GM12878 (cell line): ENCODE measurements around the gene KRTAP5-7. TPM values are rescaled to one million over a fixed set of nuclear protein-coding genes. Genes with fewer than 3 reads are reported as not detected.

Source experiments
- polyA plus RNA-seq, 11 experiments: library from polyadenylated mRNA; depleted of rRNA in 4 of 11; unstranded in 6 of 11; stranded (reverse) in 5 of 11; fragments of >200 nt; fragmentation: Nextera tagmentation in 4 of 11; fragmentation: Illumina TruSeq in 1 of 11; extraction: Ambion mirVana in 4 of 11; extraction: Trizol in 1 of 11; gene quantifications; 1 replicate in 1 of 11; 2 replicates in 10 of 11; pipeline versions ENCODE4 v1.2.1 to v1.2.3, GENCODE V29; 2011 to 2016; ENCODE audit warnings: inconsistent platforms in 2 of 11, missing spikeins in 2 of 11, low read depth in 1 of 11
- small RNA-seq: library from RNA; depleted of rRNA; stranded (forward); fragments of <200 nt; gene quantifications from one replicate; pipeline ENCODE3, GENCODE V24; 2014
- total RNA-seq, 4 experiments: library from RNA; depleted of rRNA in 3 of 4; stranded (reverse); fragments of >200 nt in 3 of 4; fragmentation: Illumina TruSeq in 1 of 4; extraction: Trizol in 1 of 4; gene quantifications; 2 replicates each; pipeline versions ENCODE4 v1.2.1 to v1.2.3, GENCODE V29; 2013 to 2021

KRTAP5-7 gene
- total and polyA plus RNA-seq, 10 of the 15 experiments (the other 5 are each of a cell fraction or from before 2014, with no cell fraction given): 0.07 to 0.23 (median 0.19) TPM; not detected in 6

Small RNA genes within 50 kb of the gene (small RNA-seq; reads per million reads assigned to genes)
- gene AP000867.1: not detected

Other genes with a start within 250 kb of the KRTAP5-7 start
- gene DHCR7, start 78.9 kb upstream of the KRTAP5-7 start, total RNA-seq (2014; rRNA removed): 86.7 and 92.6 TPM in 2 replicates
- gene DHCR7, start 78.9 kb upstream of the KRTAP5-7 start, total RNA-seq (2014; rRNA removed; fragmentation: Illumina TruSeq; extraction: Trizol): 30.7 and 31.2 TPM in 2 replicates
- 115 and 126 TPM in 2 replicates for gene DHCR7, start 78.9 kb upstream of the KRTAP5-7 start, total RNA-seq (2021)
- 36.1 and 106 TPM in 2 replicates for gene DHCR7, start 78.9 kb upstream of the KRTAP5-7 start, polyA plus RNA-seq (2011; rRNA removed)
- gene DHCR7, start 78.9 kb upstream of the KRTAP5-7 start, polyA plus RNA-seq (2014; fragmentation: Illumina TruSeq; extraction: Trizol): 54.0 and 92.0 TPM in 2 replicates
- 10 to 100 TPM in 1 of 2 experiments, 1 to 10 TPM in 1; 4.2 to 13.8 TPM for gene DHCR7, start 78.9 kb upstream of the KRTAP5-7 start, polyA plus RNA-seq (2014; fragmentation: Nextera tagmentation; extraction: Ambion mirVana)
- 67.8 and 79.5 TPM in 2 replicates for gene DHCR7, start 78.9 kb upstream of the KRTAP5-7 start, polyA plus RNA-seq (2014; rRNA removed)
- 10 to 100 TPM; 46.1 to 47.8 TPM for gene DHCR7, start 78.9 kb upstream of the KRTAP5-7 start, polyA plus RNA-seq (2016; fragmentation: Nextera tagmentation; extraction: Ambion mirVana)
- 83.2 and 89.2 TPM in 2 replicates for gene NADSYN1, start 74.1 kb upstream of the KRTAP5-7 start, total RNA-seq (2014; rRNA removed)
- 57.4 and 57.5 TPM in 2 replicates for gene NADSYN1, start 74.1 kb upstream of the KRTAP5-7 start, total RNA-seq (2014; rRNA removed; fragmentation: Illumina TruSeq; extraction: Trizol)
- gene NADSYN1, start 74.1 kb upstream of the KRTAP5-7 start, total RNA-seq (2021): 83.1 and 90.2 TPM in 2 replicates
- 62.0 and 75.2 TPM in 2 replicates for gene NADSYN1, start 74.1 kb upstream of the KRTAP5-7 start, polyA plus RNA-seq (2011; rRNA removed)
- gene NADSYN1, start 74.1 kb upstream of the KRTAP5-7 start, polyA plus RNA-seq (2014; fragmentation: Illumina TruSeq; extraction: Trizol): 51.4 and 57.4 TPM in 2 replicates
- 10 to 100 TPM; 12.2 to 18.8 TPM for gene NADSYN1, start 74.1 kb upstream of the KRTAP5-7 start, polyA plus RNA-seq (2014; fragmentation: Nextera tagmentation; extraction: Ambion mirVana)
- gene NADSYN1, start 74.1 kb upstream of the KRTAP5-7 start, polyA plus RNA-seq (2014; rRNA removed): 88.9 and 89.0 TPM in 2 replicates
- 10 to 100 TPM; 66.7 to 72.3 TPM for gene NADSYN1, start 74.1 kb upstream of the KRTAP5-7 start, polyA plus RNA-seq (2016; fragmentation: Nextera tagmentation; extraction: Ambion mirVana)
- 0.22 TPM in 1 of 2 replicates, not detected in the other for gene KRTAP5-8, start 10.8 kb downstream of the KRTAP5-7 start, total RNA-seq (2014; rRNA removed)
- not detected in 2 replicates for gene KRTAP5-8, start 10.8 kb downstream of the KRTAP5-7 start, total RNA-seq (2014; rRNA removed; fragmentation: Illumina TruSeq; extraction: Trizol)
- 0.36 TPM in 1 of 2 replicates, not detected in the other for gene KRTAP5-8, start 10.8 kb downstream of the KRTAP5-7 start, total RNA-seq (2021)
- 0.10 and 0.15 TPM in 2 replicates for gene KRTAP5-8, start 10.8 kb downstream of the KRTAP5-7 start, polyA plus RNA-seq (2011; rRNA removed)
- gene KRTAP5-8, start 10.8 kb downstream of the KRTAP5-7 start, polyA plus RNA-seq (2014; fragmentation: Illumina TruSeq; extraction: Trizol): 0.12 and 0.38 TPM in 2 replicates
- under 1 TPM in 1 of 2 experiments, not detected in 1; 0.07 TPM for gene KRTAP5-8, start 10.8 kb downstream of the KRTAP5-7 start, polyA plus RNA-seq (2014; fragmentation: Nextera tagmentation; extraction: Ambion mirVana)
- gene KRTAP5-8, start 10.8 kb downstream of the KRTAP5-7 start, polyA plus RNA-seq (2014; rRNA removed): not detected in 2 replicates
- gene KRTAP5-8, start 10.8 kb downstream of the KRTAP5-7 start, polyA plus RNA-seq (2016; fragmentation: Nextera tagmentation; extraction: Ambion mirVana): not detected
- not detected in 2 replicates for gene KRTAP5-9, start 21.2 kb downstream of the KRTAP5-7 start, total RNA-seq (2014; rRNA removed)
- gene KRTAP5-9, start 21.2 kb downstream of the KRTAP5-7 start, total RNA-seq (2014; rRNA removed; fragmentation: Illumina TruSeq; extraction: Trizol): 0.18 TPM in 1 of 2 replicates, not detected in the other
- gene KRTAP5-9, start 21.2 kb downstream of the KRTAP5-7 start, total RNA-seq (2021): not detected in 2 replicates
- 0.13 and 0.20 TPM in 2 replicates for gene KRTAP5-9, start 21.2 kb downstream of the KRTAP5-7 start, polyA plus RNA-seq (2011; rRNA removed)
- gene KRTAP5-9, start 21.2 kb downstream of the KRTAP5-7 start, polyA plus RNA-seq (2014; fragmentation: Illumina TruSeq; extraction: Trizol): 0.06 TPM in 1 of 2 replicates, not detected in the other
- gene KRTAP5-9, start 21.2 kb downstream of the KRTAP5-7 start, polyA plus RNA-seq (2014; fragmentation: Nextera tagmentation; extraction: Ambion mirVana): under 1 TPM in 1 of 2 experiments, not detected in 1; 0.07 TPM
- gene KRTAP5-9, start 21.2 kb downstream of the KRTAP5-7 start, polyA plus RNA-seq (2014; rRNA removed): 0.06 and 0.38 TPM in 2 replicates
- under 1 TPM in 1 of 2 experiments, not detected in 1; 0.24 TPM for gene KRTAP5-9, start 21.2 kb downstream of the KRTAP5-7 start, polyA plus RNA-seq (2016; fragmentation: Nextera tagmentation; extraction: Ambion mirVana)
- gene KRTAP5-10, start 38.3 kb downstream of the KRTAP5-7 start, total RNA-seq (2014; rRNA removed): not detected in 2 replicates
- not detected in 2 replicates for gene KRTAP5-10, start 38.3 kb downstream of the KRTAP5-7 start, total RNA-seq (2014; rRNA removed; fragmentation: Illumina TruSeq; extraction: Trizol)
- not detected in 2 replicates for gene KRTAP5-10, start 38.3 kb downstream of the KRTAP5-7 start, total RNA-seq (2021)
- 0.10 TPM in 1 of 2 replicates, not detected in the other for gene KRTAP5-10, start 38.3 kb downstream of the KRTAP5-7 start, polyA plus RNA-seq (2011; rRNA removed)
- not detected in 2 replicates for gene KRTAP5-10, start 38.3 kb downstream of the KRTAP5-7 start, polyA plus RNA-seq (2014; fragmentation: Illumina TruSeq; extraction: Trizol)
- gene KRTAP5-10, start 38.3 kb downstream of the KRTAP5-7 start, polyA plus RNA-seq (2014; fragmentation: Nextera tagmentation; extraction: Ambion mirVana): under 1 TPM in 1 of 2 experiments, not detected in 1; 0.06 TPM
- 0.06 TPM in 1 of 2 replicates, not detected in the other for gene KRTAP5-10, start 38.3 kb downstream of the KRTAP5-7 start, polyA plus RNA-seq (2014; rRNA removed)
- gene KRTAP5-10, start 38.3 kb downstream of the KRTAP5-7 start, polyA plus RNA-seq (2016; fragmentation: Nextera tagmentation; extraction: Ambion mirVana): not detected
- gene KRTAP5-11, start 55.6 kb downstream of the KRTAP5-7 start, total RNA-seq (2014; rRNA removed): not detected in 2 replicates
- gene KRTAP5-11, start 55.6 kb downstream of the KRTAP5-7 start, total RNA-seq (2014; rRNA removed; fragmentation: Illumina TruSeq; extraction: Trizol): not detected in 2 replicates
- not detected in 2 replicates for gene KRTAP5-11, start 55.6 kb downstream of the KRTAP5-7 start, total RNA-seq (2021)
- not detected in 2 replicates for gene KRTAP5-11, start 55.6 kb downstream of the KRTAP5-7 start, polyA plus RNA-seq (2011; rRNA removed)
- not detected in 2 replicates for gene KRTAP5-11, start 55.6 kb downstream of the KRTAP5-7 start, polyA plus RNA-seq (2014; fragmentation: Illumina TruSeq; extraction: Trizol)
- gene KRTAP5-11, start 55.6 kb downstream of the KRTAP5-7 start, polyA plus RNA-seq (2014; fragmentation: Nextera tagmentation; extraction: Ambion mirVana): not detected
- not detected in 2 replicates for gene KRTAP5-11, start 55.6 kb downstream of the KRTAP5-7 start, polyA plus RNA-seq (2014; rRNA removed)
- gene KRTAP5-11, start 55.6 kb downstream of the KRTAP5-7 start, polyA plus RNA-seq (2016; fragmentation: Nextera tagmentation; extraction: Ambion mirVana): not detected